CD4-positive, alpha-beta T cell treated with Interleukin-6 for 4 hours (primary cell): ENCODE measurements around the gene CYP4V2.
A peak's percentile ranks its signal among the peaks of the same experiment; 100 is the strongest.

Experiments
- DNase-seq: peaks from one replicate; pipeline ENCODE4 v3.0.0-alpha.2; 2020; ENCODE audit warnings: mixed read lengths

The CYP4V2 gene

DNA sequence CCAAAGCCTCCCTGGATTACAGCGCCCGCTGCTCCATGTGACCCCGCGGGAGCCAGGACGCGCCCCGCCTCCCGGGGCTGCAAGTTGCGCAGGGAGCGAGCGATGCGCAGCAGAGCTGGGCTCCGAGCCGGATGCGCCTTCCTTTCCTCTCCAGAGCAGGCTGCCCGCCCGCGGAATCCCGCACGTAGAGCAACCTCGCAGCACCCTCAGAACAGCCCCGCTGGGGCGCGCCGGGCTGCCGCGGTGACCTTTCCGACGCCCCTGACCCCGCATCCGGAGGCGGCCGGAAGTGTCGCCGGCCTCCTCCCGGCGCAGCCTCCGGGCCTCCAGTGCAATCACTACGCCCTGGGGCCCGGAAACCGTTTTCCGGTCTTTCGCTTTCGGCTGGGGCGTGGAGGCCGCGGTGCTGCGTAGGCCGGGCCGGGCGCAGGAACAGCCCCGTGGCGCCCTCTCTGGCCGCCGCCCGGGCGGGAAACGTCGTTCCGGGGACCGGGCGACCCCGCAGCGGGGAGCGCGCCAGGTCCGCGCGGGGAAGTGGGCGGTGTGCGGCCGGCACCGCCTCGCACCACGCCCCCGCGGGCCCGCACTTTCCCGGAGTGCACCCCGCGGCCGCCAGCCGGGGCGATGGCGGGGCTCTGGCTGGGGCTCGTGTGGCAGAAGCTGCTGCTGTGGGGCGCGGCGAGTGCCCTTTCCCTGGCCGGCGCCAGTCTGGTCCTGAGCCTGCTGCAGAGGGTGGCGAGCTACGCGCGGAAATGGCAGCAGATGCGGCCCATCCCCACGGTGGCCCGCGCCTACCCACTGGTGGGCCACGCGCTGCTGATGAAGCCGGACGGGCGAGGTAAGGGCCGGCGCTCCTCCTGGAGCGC, at the start of gene CYP4V2:
Gene CYP4V2, plus strand, starts transcription at position 368 of the 866 bp plus-strand sequence. Its CDS starts 257 bp downstream, at position 625.
- peak; percentile 91 for DNase-seq

DNA sequence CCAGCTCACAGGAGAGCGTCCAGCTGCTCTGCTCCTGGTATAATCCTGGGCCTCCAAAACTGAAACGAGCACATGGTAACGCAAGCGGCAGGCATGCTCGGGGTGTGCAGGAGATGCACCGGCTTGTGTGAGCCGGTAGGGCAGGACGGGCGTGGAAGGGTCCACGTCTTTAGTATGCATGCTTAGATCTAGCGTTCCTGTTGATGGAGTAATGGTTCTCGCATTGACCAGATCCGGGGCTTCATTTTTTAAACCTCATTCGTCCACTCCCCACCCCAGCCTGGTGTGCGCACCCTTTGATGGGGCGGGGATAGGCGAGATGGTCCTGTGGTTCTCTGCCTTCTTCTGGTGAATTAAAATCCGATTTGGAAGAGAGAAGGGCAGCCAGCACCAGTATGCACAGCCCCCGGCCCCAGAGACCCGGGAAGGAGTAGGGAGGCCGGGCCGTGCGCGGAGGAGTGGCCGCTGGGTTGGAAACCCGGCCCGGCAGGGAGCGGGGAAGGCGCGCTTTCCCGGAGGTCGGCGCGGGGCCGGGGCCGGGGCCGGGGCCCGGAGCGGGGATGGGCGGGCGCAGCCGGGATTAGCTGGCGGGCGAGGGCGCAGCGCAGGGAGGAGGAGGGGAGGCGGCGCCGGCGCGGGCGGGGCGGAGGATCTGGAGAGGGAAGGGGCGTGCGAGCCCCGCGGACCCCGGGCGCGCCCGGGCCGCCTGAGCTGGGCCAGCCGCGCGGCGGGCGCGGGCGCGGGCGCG, 47.0 kb upstream of the CYP4V2 start:
- no peak for DNase-seq

DNA sequence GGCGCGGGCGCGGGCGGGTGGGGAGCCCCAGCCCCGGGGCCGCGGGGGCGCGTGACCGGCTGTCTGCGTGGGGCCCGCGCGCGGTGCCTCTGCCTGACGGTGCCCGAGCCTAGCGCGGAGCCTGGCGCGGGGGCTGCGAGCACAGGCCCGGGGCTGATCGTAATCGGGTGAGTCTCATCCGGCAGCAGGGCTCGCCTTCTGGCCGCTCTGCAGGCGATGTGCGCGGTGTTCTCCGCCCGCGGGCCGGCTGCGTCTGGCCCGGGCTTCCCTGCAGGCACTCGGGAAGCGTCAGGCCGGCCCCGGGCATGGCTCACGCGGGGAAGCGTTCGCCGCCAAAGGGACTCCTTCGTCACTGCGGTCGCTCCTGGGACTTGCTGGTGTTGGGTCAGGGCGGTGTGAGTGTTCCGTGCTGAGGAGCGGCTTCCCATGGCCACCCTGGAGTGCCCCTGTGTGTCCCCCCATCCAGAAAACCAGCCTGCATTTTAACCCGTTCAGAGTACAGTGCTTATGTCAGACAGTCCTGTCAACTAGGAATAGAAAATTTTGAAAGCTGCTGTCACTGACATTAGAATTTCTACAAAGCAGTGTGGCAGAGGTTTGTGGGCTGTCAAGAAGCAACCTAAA, 46.3 kb upstream of the CYP4V2 start:
- DNase-seq = no peak

DNA sequence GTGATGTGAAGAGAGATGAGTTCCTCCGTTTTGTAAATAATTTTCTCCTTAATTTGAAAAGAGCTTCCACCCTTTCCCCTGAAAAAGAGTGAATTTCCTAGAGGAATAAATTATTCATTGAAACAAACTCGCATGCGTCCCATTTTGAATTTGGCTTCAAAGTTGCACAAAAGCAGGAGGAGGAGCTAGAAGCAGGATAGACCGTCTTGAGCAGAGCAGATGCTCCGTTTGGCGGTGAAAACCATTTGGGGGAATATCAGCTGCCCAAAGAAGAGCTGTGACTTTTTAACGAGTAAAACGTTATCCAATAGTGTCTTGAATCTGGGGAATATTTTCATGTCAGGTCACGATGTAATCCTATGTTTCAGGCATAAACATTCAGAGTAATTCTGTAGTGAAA, 44.9 kb upstream of the CYP4V2 start:
- DNase-seq = no peak

DNA sequence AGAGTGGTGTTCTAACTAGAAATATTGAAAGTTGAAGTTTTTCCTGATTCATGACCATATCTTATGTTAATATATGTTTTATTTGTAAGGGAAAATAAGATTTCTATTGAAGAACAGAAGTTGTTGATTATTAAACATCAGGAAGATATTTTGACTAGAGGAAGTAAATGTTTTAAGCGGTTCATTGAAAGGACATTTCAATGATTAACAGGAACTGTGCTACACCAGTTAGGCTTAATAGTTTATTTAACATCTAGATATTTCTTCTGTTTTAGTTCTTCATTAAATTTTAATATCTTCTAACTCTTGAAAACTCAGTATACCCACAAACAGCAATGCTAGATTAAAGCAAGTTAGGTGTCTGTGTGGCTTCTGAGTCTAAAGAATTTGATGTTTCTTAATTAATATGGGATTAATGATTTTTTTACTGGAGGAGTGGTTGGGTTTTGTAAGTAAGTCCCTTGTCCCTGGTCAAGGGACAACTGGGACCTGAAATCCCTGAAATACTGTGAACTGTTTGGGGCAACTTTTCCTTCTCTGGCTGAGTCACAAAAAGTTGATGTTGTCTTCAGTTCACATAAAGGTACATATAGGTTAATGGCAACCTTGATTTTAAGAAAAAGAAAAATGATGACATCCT, 42.9 kb upstream of the CYP4V2 start:
- no peak for DNase-seq

DNA sequence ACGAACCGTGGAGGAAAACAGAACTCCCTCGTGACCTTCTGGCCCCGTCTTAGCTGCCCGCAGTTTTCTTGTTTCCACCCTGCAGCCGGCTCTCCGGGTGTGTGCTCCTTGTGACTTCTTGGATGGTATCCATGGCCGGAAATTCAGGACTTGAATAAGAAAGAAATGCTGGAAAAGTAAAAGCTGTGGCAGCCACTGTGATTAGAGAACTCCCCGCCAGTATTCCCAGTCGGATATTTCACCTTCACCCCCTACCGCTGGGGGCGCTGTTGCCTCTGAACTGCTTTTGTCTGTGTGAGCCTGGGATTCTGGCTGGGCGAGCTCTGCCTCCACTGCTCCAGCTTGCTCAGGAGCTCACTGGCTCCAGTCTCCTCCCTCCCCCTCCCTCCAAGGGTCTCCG, 41.5 kb upstream of the CYP4V2 start:
- peak; percentile 37 for DNase-seq

DNA sequence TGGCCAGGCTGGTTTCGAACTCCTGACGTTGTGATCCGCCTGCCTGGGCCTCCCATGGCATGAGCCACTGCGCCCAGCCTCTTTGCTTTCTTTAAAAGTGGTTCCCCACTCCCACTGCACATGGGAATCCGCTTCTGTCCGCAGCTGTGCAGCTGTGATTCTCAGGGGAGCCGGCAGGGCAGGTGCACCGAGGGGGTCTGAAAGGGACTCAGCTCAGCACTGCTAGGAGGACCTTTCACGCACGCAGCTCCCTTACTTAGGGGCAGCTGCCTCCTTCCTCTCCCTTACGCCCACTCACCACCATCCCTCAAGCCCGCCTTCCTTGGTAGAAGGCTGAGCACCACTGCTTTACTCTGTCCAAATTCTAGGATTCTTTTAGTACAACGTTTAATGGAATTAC, 40.4 kb upstream of the CYP4V2 start:
- no peak for DNase-seq

DNA sequence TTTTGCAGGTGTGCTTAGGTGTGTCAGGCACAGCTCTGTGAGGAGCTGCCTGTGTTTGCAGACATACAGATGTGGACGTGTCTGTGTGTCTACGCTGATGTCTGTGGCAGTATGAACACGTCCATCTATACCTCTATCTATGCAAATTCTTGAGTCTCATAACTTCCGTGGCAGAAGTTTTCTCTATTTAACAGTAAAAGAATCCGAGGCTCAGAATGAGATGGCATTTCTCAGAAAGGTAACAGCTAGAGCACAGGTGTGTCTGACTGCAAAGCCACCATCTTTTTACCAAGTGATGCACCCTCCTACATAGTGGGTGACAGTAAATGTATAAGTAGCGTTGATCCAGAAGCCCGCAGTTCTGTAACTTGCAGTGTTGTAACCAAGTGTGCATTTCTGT, 39.9 kb upstream of the CYP4V2 start:
- DNase-seq = no peak

DNA sequence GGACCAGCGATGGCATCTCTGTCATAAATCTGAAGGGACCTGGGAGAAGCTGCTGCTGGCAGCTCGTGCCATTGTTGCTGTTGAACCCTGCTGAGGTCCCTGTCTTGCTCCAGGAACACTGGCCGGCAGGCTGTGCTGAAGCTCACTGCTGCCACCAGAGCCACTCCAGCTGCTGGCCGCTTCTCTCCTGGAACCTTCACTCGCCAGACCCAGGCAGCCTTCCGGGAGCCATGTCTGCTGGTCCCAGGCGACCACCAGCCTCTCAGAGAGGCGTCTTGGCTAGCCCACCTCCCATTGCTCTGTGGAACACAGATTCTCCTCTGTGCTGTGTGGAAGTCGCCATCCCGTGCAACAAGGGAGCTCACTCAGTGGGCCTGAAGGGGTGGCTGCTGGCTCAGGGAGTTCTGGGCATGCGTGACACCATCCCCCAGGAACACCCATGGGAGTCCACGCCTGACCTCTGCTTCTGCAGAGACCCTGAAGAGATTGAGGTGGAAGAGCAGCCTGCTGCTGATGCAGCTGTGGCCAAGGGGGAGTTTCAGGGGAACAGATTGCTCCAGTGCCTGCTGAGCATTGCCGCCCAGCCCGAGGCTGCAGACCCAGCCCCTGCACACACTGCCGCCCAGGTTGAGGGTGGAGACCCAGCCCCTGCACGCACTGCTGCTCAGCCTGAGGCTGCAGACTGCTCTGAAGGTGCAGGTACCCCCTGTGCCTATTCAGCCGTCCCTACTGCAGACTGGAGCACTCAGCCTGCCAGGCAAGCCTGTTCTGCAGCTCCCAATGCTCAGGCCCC, 33.1 kb upstream of the CYP4V2 start:
- no peak for DNase-seq

DNA sequence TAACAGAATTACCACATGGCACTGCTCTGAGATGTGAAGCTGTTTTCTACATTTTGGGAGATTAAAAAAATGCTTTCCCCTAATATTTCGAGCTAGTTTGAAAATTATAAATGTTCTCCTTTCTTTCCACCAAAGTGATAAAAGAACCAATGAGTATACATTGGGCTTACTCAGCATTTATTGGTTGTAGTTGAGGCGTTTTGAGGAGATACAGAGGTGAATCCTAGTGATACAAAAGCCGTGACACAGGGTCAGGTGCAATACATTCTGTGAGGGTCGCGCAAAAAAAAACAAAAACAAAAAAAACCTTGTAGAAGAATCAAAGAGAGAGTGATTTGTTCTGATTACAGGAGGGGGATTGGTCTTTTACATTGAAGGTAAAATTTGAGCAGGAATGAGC, 32.4 kb upstream of the CYP4V2 start:
- DNase-seq = no peak

DNA sequence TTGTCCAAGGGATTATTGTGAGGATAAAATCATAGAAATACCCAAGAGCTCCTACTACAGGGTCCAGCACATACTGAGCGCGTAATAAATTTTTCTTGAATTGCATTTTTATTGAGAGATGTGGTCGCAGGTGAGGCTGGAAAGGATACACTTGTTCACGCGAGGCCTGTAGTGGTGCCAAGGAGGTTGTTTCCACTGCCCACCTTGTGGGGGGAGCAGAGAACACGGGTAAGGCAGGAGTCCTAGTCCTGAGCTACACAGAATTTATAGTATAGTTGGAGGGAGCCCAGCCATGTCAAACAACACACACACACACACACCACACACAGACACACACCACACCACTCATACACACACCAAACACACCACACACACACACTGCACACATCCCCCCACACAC, 31.8 kb upstream of the CYP4V2 start:
- no peak for DNase-seq

DNA sequence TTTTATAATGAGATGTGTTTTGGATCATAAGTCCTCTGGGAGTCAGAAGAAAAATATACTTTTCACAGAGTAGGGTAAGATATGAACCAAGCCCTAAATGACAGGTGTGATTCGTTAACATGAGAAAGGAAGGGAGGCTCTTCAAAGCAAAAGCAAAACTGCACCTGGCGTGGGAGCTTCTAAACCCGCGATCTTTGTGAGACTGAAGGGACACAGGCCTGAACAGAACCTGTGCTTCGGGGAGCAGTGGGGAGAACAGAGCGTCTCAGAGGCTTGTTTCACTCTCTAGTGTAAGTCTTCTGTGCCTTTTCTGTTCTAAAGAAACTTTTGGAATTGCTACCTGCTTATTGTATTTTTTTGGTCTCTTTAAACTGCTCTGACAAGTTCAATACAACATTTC, 30.2 kb upstream of the CYP4V2 start:
- DNase-seq = peak; percentile 37

DNA sequence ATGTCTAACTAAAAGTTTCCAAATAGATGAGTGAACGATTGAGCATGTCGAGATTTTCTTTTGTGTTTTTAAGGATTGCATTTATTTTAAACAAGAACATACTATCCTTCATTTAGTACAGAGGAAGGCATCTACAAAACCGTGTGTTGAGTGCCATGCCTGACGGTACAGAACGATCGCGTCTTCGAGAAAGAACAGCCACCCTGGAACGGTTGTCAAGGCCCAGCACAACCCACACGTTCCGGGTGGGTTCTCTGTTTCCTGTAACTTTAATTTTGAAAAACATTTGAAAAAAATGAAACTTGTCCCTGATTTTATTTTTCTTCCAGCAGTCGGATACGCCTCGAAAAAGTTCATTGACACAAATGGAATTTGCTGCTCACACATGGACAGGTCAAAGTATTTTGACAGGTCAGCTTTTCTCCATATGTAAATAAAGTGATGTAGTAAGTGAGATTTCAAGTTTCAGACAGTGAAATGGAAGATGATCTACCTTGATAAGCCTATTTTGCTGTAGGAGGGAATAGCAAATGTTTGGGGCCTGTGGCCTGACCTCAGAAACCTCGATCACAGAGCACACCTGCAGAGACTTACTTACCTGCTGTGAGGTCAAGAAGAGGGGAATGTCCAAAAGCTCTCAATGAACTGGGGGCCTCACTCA, 24.4 kb upstream of the CYP4V2 start:
- DNase-seq = no peak

DNA sequence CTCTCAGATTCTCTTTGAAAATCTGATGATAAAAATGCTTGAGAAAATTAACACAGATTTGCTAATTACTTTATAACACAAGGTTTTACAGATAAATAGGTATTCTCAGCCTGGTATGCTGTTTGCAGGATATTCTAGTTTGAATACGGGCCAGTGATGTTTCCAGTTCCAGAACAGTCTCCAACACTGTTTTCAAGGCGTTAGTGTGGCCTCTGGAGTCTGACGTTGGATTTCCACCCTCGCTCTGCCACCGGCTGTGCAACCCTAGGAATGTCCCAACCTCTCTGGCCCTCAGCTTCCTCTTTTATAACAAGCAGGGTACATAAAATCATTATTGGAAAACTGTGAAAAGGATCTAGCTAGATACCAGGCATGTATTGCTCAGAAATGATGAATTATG, 23.8 kb upstream of the CYP4V2 start:
- DNase-seq = no peak

DNA sequence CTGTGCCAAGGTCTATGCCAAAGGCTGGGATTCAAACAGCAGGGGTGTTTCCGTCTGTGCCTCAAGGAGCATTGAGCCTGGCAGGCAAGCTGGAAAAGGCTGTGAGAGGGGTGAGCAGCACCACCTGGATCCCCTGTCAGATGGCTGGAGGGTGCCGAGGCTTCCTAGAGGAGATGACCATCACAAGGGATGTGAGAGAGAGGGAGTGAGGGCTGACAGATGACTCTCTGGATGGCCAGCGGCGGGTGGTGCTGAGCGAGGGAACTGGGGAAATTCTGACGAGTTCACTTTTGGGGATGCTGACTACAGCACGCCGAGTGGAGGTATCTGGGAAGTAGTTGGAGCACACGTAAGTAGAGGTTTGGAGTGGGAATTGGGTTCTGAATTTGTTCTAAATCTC, 22.6 kb upstream of the CYP4V2 start:
- no peak for DNase-seq

DNA sequence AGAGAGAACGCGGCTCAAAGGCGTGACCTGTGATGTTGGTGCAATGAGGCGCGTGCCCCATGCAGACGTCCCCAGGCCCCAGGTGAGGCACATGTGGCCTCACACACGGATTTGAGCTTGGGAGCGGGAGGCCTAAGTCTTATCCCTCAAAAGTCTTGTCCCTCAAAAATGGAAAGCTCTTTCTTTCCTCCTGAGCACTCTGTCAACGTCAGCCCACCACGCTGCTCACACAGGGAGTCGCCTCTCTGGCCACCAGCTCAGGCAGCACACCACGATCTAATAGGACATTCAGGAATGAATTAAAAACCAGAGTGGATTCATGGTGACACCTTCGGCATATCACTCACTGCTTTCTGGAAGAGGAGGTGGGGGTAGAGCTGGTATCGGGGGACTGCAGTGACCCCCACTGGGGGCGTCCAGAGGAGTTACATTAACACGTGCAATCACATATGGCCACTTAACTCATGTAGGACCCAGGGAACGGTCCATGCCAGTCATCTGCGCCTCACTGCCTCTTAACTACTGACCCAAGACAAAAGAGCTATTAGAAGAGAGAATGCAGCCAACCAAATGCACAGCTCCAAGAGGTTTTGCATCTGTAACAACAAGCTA, 21.9 kb upstream of the CYP4V2 start:
- no peak for DNase-seq

DNA sequence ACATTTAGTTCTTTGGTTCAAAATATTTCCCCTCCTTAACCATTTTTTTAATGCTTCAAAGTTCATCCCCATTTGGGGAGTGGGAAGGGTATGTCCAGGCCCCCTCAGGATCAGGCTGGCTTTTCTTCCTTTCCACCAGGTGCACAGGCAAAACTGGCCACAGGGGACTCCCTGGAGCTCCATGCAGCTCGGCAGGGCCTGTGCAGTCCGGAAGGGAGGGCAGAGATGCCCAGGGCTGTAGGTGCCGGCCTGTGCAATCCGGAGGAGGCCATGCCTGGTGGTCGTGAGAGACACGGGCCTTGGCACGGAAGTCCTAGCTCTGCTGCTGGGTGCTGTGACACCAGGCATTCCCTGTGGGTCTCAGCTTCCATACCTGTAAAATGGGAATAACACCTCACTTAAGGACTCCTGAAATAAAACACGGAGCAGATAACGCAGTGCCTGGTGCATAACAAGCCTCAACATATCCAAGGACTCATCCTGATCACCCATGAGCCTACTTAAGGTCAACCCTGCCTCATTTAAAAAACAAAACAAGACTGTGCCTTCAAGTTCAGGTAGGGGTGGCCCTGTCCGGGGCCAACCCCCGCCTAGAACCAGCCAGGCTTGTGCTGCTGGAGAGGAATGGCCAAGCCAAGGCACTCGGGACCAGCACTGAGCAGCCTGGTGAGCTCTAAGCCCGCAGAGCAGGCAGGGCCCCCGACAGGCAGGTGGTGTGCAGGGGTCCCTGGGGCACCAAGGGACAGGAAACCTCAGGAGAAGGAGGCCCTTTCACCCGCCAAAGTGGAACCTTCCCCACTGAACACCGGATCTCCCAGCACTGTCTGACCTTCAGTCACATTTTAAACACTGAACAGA, 21.2 kb upstream of the CYP4V2 start:
- no peak for DNase-seq

DNA sequence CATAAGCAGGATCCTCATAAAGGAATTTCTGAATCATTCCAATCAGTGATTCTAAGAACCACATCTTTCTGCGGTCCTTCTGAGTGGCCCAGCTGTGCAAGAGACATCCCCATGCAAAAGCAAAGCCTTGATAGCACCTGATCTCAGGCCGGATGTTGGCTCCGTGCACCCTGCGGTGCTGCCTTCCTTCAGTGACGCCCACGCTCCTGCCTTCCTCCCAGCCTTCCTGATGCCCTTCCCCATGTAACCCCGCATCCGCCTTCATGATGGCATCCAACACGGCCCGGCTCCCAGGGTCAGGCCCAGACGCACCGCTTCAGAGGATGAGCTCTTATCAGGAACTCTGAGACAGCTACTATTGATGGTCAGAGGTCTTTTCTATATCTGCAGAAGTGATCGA, 20.4 kb upstream of the CYP4V2 start:
- DNase-seq = no peak

DNA sequence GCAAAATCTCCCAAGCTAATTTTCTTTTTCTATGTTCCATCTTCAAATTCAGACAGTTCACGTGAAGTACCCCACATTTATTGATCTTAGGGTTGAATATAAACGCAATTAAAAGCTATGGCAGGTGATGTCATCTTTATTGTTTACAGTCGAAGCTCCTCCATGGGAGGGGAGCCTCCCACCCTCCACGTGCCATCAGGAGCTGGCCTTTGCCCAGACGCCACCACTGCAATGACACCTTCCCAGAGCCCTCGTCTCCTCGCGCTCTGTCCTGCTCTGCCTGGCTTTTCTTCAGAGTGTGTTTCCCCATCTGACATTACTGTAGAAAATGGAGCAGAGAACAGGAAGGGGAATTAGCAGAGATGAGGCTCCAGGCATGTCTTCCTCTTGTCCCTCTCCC, 18.8 kb upstream of the CYP4V2 start:
- no peak for DNase-seq

DNA sequence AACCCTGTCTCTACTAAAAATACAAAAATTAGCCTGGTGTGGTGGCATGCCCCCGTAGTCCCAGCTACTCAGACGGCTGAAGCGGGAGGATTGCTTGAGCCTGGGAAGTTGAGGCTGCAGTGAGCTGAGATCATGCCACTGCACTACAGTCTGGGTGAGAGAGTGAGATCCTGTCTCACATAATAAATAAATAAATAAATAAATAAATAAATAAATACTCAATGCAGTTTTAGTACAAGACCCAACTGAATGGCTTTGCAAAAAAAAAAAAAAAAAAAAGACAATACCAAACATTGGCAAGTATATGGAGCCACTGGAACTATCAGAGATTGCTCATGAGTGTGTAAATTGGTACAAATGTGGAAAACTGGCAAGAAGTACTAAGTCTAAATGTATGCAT, 3.3 kb upstream of the CYP4V2 start:
- no peak for DNase-seq
